Neural progenitor cell (in vitro differentiated cells): ENCODE results near the gene POMT2. TPM values are rescaled to one million over a fixed set of nuclear protein-coding genes. Genes with fewer than 3 reads are reported as not detected.

Experiments used
- DNase-seq: peaks from one replicate; pipeline ENCODE4 v3.0.0-alpha.2; 2016; ENCODE audit warnings: low spot score
- H2AFZ ChIP-seq: fragments of 200-600 bp; sonication (generic); replicated peaks from 2 replicates; pipeline ENCODE4 v1.6.1; 2016; ENCODE audit warnings: antibody characterized with exemption
- H3F3A ChIP-seq: fragments of 200-600 bp; sonication (generic); 2 replicates; pipeline ENCODE4 v1.6.1; 2016; ENCODE audit warnings: antibody characterized with exemption, low read depth
- H3K27ac ChIP-seq: fragments of 200-600 bp; sonication (generic); 2 replicates; pipeline ENCODE4 v1.5.1; 2016; ENCODE audit warnings: mild to moderate bottlenecking
- H3K27me3 ChIP-seq: fragments of 200-600 bp; sonication (generic); 2 replicates; pipeline ENCODE4 v1.6.1; 2016; ENCODE audit warnings: mild to moderate bottlenecking, moderate library complexity
- H3K36me3 ChIP-seq: fragments of 200-600 bp; sonication (generic); 2 replicates; pipeline ENCODE4 v1.5.1; 2016
- H3K4me1 ChIP-seq: fragments of 200-600 bp; sonication (generic); 2 replicates; pipeline ENCODE4 v1.6.1; 2016; ENCODE audit warnings: mixed run types
- H3K4me2 ChIP-seq: fragments of 200-600 bp; sonication (generic); 2 replicates; pipeline ENCODE4 v1.6.1; 2016
- H3K4me3 ChIP-seq: fragments of 200-600 bp; sonication (generic); 2 replicates; pipeline ENCODE4 v1.5.1; 2016
- H3K79me2 ChIP-seq: fragments of 200-600 bp; sonication (generic); 2 replicates; pipeline ENCODE4 v1.6.1; 2016; ENCODE audit warnings: low read depth
- H3K9ac ChIP-seq: fragments of 200-600 bp; sonication (generic); 2 replicates; pipeline ENCODE4 v1.6.1; 2016
- H3K9me3 ChIP-seq: fragments of 200-600 bp; sonication (generic); 2 replicates; pipeline ENCODE4 v1.5.1; 2016; ENCODE audit warnings: low read depth
- H4K20me1 ChIP-seq: fragments of 200-600 bp; sonication (generic); 2 replicates; pipeline ENCODE4 v1.6.1; 2016; ENCODE audit warnings: low read depth
- H3K27ac Mint-ChIP-seq: 3 replicates; pipeline ENCODE4 v1.8.0; 2021; ENCODE audit warnings: mixed read lengths
- H3K27me3 Mint-ChIP-seq: 2 replicates; pipeline ENCODE4 v1.8.0; 2022; ENCODE audit warnings: low read depth, mild to moderate bottlenecking, inconsistent platforms, moderate library complexity, mixed read lengths; ENCODE audit not compliant: insufficient read depth
- H3K36me3 Mint-ChIP-seq: 3 replicates; pipeline ENCODE4 v1.8.0; 2021; ENCODE audit warnings: mixed read lengths
- H3K4me1 Mint-ChIP-seq: 3 replicates; pipeline ENCODE4 v1.8.0; 2021; ENCODE audit warnings: mixed read lengths
- H3K4me3 Mint-ChIP-seq: 3 replicates; pipeline ENCODE4 v1.8.0; 2021; ENCODE audit warnings: mild to moderate bottlenecking, moderate library complexity, mixed read lengths
- H3K9me3 Mint-ChIP-seq: 3 replicates; pipeline ENCODE4 v1.8.0; 2020; ENCODE audit warnings: mixed read lengths
- CTCF ChIP-seq: fragments of 200-600 bp; sonication (generic); IDR thresholded peaks from 2 replicates; pipeline ENCODE4 v1.5.1; 2017; ENCODE audit warnings: antibody characterized with exemption, mild to moderate bottlenecking
- EZH2 ChIP-seq: fragments of 200-600 bp; sonication (generic); IDR thresholded peaks from 2 replicates; pipeline ENCODE4 v1.6.1; 2017; ENCODE audit warnings: antibody characterized with exemption, mild to moderate bottlenecking, moderate library complexity
- EZH2phosphoT487 ChIP-seq: fragments of 200-600 bp; sonication (generic); IDR thresholded peaks from 2 replicates; pipeline ENCODE4 v1.6.1; 2017; ENCODE audit warnings: antibody characterized with exemption
- total RNA-seq: library from RNA; depleted of rRNA; stranded (reverse); fragments of >200 nt; gene quantifications from 2 replicates; pipeline ENCODE4 v1.2.3, GENCODE V29; 2015; ENCODE audit warnings: low replicate concordance

POMT2 gene
- total RNA-seq, 1 donor from 2014 or later: 6.2 TPM

GRCh38 chr14:77238356-77238755 lies 82.3 kb downstream of the POMT2 start:
- H3K4me3 Mint-ChIP-seq: no peak overlapping the region
- no peak for DNase-seq
- Histone ChIP-seq H3K27ac (no peak overlapping the region), H4K20me1 (no peaks in the 10 kb centered on the region), H3K36me3 (no peaks in the 10 kb centered on the region), H3F3A (no peaks in the 10 kb centered on the region), H3K9ac (no peak overlapping the region), H3K79me2 (no peaks in the 10 kb centered on the region), H2AFZ (no peak overlapping the region), H3K27me3 (no peaks in the 10 kb centered on the region), H3K9me3 (no peaks in the 10 kb centered on the region), H3K4me1 (no peaks in the 10 kb centered on the region), H3K4me3 (no peak overlapping the region), H3K4me2 (no peak overlapping the region)
- no peak overlapping the region for H3K27ac Mint-ChIP-seq
- H3K9me3 Mint-ChIP-seq: no peaks in the 10 kb centered on the region
- no peaks in the 10 kb centered on the region for H3K4me1 Mint-ChIP-seq
- H3K36me3 Mint-ChIP-seq: no peaks in the 10 kb centered on the region
- peaks cover 4% of the 10 kb centered on the region for H3K27me3 Mint-ChIP-seq
- TF ChIP-seq EZH2 (no peak), EZH2phosphoT487 (no peak), CTCF (no peak)

DNA sequence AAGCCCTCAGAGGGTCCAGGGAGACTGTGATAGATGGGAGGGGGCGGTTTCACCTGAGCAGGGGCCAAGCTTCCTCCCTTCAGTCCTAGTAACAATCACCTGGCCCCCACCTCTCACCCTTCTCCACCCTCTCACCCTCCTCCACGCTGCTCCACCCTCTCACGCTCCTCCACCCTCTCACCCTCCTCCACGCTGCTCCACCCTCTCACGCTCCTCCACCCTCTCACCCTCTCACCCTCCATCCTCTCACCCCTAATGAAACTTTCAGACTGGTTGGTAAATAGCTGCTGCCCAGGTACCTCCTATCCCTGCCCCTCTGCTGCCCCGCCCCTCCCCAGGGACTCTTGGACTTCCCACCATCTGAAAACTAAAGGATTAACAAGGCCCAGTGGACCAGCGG lies 83.9 kb downstream of the POMT2 start:
- H3K9ac ChIP-seq: no peak overlapping the region
- no peaks in the 10 kb centered on the region for H3K4me1 Mint-ChIP-seq
- H3F3A ChIP-seq: no peaks in the 10 kb centered on the region
- H3K36me3 Mint-ChIP-seq: no peaks in the 10 kb centered on the region
- no peak for TF ChIP-seq CTCF
- no peak for TF ChIP-seq EZH2phosphoT487
- no peak for TF ChIP-seq EZH2
- no peak overlapping the region for H2AFZ ChIP-seq
- no peaks in the 10 kb centered on the region for H3K4me1 ChIP-seq
- no peak overlapping the region for H3K27ac ChIP-seq
- peaks cover 4% of the 10 kb centered on the region for H3K27me3 Mint-ChIP-seq
- H3K4me3 ChIP-seq: no peak overlapping the region
- H3K36me3 ChIP-seq: no peaks in the 10 kb centered on the region
- H3K9me3 ChIP-seq: no peaks in the 10 kb centered on the region
- H3K27ac Mint-ChIP-seq: no peak overlapping the region
- no peaks in the 10 kb centered on the region for H3K9me3 Mint-ChIP-seq
- no peak overlapping the region for H3K4me2 ChIP-seq
- no peaks in the 10 kb centered on the region for H4K20me1 ChIP-seq
- H3K79me2 ChIP-seq: no peaks in the 10 kb centered on the region
- no peak overlapping the region for H3K4me3 Mint-ChIP-seq
- no peaks in the 10 kb centered on the region for H3K27me3 ChIP-seq
- DNase-seq: no peak

GRCh38 chr14:77231721-77232120 lies 89.0 kb downstream of the POMT2 start:
- H3K4me1 Mint-ChIP-seq: no peaks in the 10 kb centered on the region
- H4K20me1 ChIP-seq: no peaks in the 10 kb centered on the region
- no peak overlapping the region for H3K9ac ChIP-seq
- no peak for DNase-seq
- H3K27me3 ChIP-seq: no peaks in the 10 kb centered on the region
- H3K9me3 Mint-ChIP-seq: peaks cover 5% of the 10 kb centered on the region
- TF ChIP-seq EZH2phosphoT487 (no peak), EZH2 (no peak), CTCF (no peak)
- no peak overlapping the region for H3K4me3 Mint-ChIP-seq
- H3K4me2 ChIP-seq: no peak overlapping the region
- peaks cover 4% of the 10 kb centered on the region for H3K27me3 Mint-ChIP-seq
- H3K9me3 ChIP-seq: no peaks in the 10 kb centered on the region
- no peaks in the 10 kb centered on the region for H3K36me3 ChIP-seq
- H3K4me3 ChIP-seq: no peak overlapping the region
- no peaks in the 10 kb centered on the region for H3F3A ChIP-seq
- H3K79me2 ChIP-seq: no peaks in the 10 kb centered on the region
- no peak overlapping the region for H3K27ac Mint-ChIP-seq
- H3K36me3 Mint-ChIP-seq: no peaks in the 10 kb centered on the region
- no peak overlapping the region for H3K27ac ChIP-seq
- no peak overlapping the region for H2AFZ ChIP-seq
- H3K4me1 ChIP-seq: no peaks in the 10 kb centered on the region

GRCh38 chr14:77230914-77231313 lies 89.8 kb downstream of the POMT2 start:
- Mint-ChIP-seq H3K4me1 (peaks cover 5% of the 10 kb centered on the region), H3K27ac (no peak overlapping the region), H3K4me3 (no peak overlapping the region), H3K36me3 (no peaks in the 10 kb centered on the region), H3K9me3 (peaks cover 5% of the 10 kb centered on the region), H3K27me3 (peaks cover 4% of the 10 kb centered on the region)
- Histone ChIP-seq H3K4me3 (no peak overlapping the region), H3K27ac (no peak overlapping the region), H3K27me3 (no peaks in the 10 kb centered on the region), H2AFZ (no peak overlapping the region), H3K9me3 (no peaks in the 10 kb centered on the region), H3K4me1 (no peaks in the 10 kb centered on the region), H4K20me1 (no peaks in the 10 kb centered on the region), H3K4me2 (no peak overlapping the region), H3K9ac (no peak overlapping the region), H3F3A (no peaks in the 10 kb centered on the region), H3K36me3 (no peaks in the 10 kb centered on the region), H3K79me2 (no peaks in the 10 kb centered on the region)
- DNase-seq: no peak
- TF ChIP-seq CTCF (no peak), EZH2phosphoT487 (no peak), EZH2 (no peak)
